Superior temporal gyrus (tissue), 1 donor: ENCODE measurements around the gene CRK.
A peak's percentile ranks its signal among the peaks of the same experiment; 100 is the strongest.
"Not testable (repeated sequence)": the region's sequence is repeated elsewhere in the genome, so short reads cannot be mapped to it uniquely, and the experiment has no call there.

Experiments used
- DNase-seq: peaks from one replicate; pipeline ENCODE4 v3.0.0-alpha.2; 2016; ENCODE audit errors: extremely low spot score

CRK gene

GRCh38 chr17:1467898-1468492 lies 12.0 kb upstream of the CRK start:
- no peak for DNase-seq

GRCh38 chr17:1467258-1467657 lies 11.2 kb upstream of the CRK start:
- no peak for DNase-seq

- DNase-seq: no peak
Observed at GRCh38 chr17:1464186-1464585, 8.2 kb upstream of the CRK start.

GRCh38 chr17:1462164-1463112 lies 6.4 kb upstream of the CRK start:
- DNase-seq: no peak

GRCh38 chr17:1461198-1461944 lies 5.3 kb upstream of the CRK start:
- no peak for DNase-seq

- DNase-seq: no peak
Observed at GRCh38 chr17:1460233-1460632, 4.2 kb upstream of the CRK start.

- DNase-seq: peak; percentile 29
Observed at GRCh38 chr17:1455291-1455796, 688 bp downstream of the CRK start.

- DNase-seq: no peak
Observed at GRCh38 chr17:1454541-1454940, 1.5 kb downstream of the CRK start.

- not testable (repeated sequence) for DNase-seq
Observed at GRCh38 chr17:1453694-1454093, 2.3 kb downstream of the CRK start.

- DNase-seq: no peak
Observed at GRCh38 chr17:1452836-1453235, 3.2 kb downstream of the CRK start.

- DNase-seq: not testable (repeated sequence)
Observed at GRCh38 chr17:1450261-1450660, 5.8 kb downstream of the CRK start.

- no peak for DNase-seq
Observed at GRCh38 chr17:1449412-1449967, 6.5 kb downstream of the CRK start.

GRCh38 chr17:1447052-1447451 lies 9.0 kb downstream of the CRK start:
- DNase-seq: no peak

GRCh38 chr17:1446201-1446600 lies 9.8 kb downstream of the CRK start:
- DNase-seq: no peak

GRCh38 chr17:1445695-1446094 lies 10.3 kb downstream of the CRK start:
- DNase-seq: not testable (repeated sequence)

- DNase-seq: not testable (repeated sequence)
Observed at GRCh38 chr17:1442721-1443120, 13.3 kb downstream of the CRK start.

- no peak for DNase-seq
Observed at GRCh38 chr17:1442187-1442586, 13.8 kb downstream of the CRK start.

- no peak for DNase-seq
Observed at GRCh38 chr17:1440921-1441320, 15.1 kb downstream of the CRK start.

- DNase-seq: no peak
Observed at GRCh38 chr17:1438593-1439083, 17.4 kb downstream of the CRK start.

- DNase-seq: no peak
Observed at GRCh38 chr17:1435326-1435725, 20.7 kb downstream of the CRK start.

- DNase-seq: no peak
Observed at GRCh38 chr17:1434150-1434549, 21.9 kb downstream of the CRK start.

GRCh38 chr17:1431631-1432104 lies 24.4 kb downstream of the CRK start:
- DNase-seq: no peak
